GM23338 (cell line): ENCODE results near the gene TOMM6.

Experiments used
- CREB1 ChIP-seq: fragments of 250-450 bp; sonication (Bioruptor Pico); IDR thresholded peaks from 2 replicates; pipeline ENCODE4 v1.5.0; 2020; ENCODE audit warnings: low read depth, mild to moderate bottlenecking, moderate library complexity
- CTCF ChIP-seq, 2 experiments: fragments of 200-600 bp in 1 of 2; sonication (generic) in 1 of 2; conservative IDR thresholded peaks; 2 replicates each; pipeline versions ENCODE4 v1.5.1 to v1.6.1; 2016 to 2017; ENCODE audit warnings: antibody characterized with exemption in 2 of 2, low read depth in 2 of 2, mild to moderate bottlenecking in 2 of 2, moderate library complexity in 1 of 2
- ETS1 ChIP-seq: IDR thresholded peaks from 2 replicates; pipeline ENCODE4 v1.6.1; 2016; ENCODE audit warnings: antibody characterized with exemption
- EZH2 ChIP-seq: fragments of 200-600 bp; sonication (generic); IDR thresholded peaks from one replicate; pipeline ENCODE4 v1.8.0; 2017; ENCODE audit warnings: antibody characterized with exemption, mild to moderate bottlenecking, low read depth; ENCODE audit not compliant: unreplicated experiment
- EZH2phosphoT487 ChIP-seq: fragments of 200-600 bp; sonication (generic); IDR thresholded peaks from one replicate; pipeline ENCODE4 v1.8.1; 2018; ENCODE audit warnings: antibody characterized with exemption; ENCODE audit not compliant: unreplicated experiment
- JUNB ChIP-seq: IDR thresholded peaks from one replicate; pipeline ENCODE4 v1.6.1; 2016; ENCODE audit warnings: antibody characterized with exemption; ENCODE audit not compliant: unreplicated experiment
- NANOG ChIP-seq: IDR thresholded peaks from 2 replicates; pipeline ENCODE4 v1.6.1; 2016; ENCODE audit warnings: antibody characterized with exemption, borderline replicate concordance
- POLR2AphosphoS5 ChIP-seq: IDR thresholded peaks from 2 replicates; pipeline ENCODE4 v1.6.1; 2016; ENCODE audit warnings: antibody characterized with exemption, low read depth
- ZNF331 ChIP-seq: fragments of 250-450 bp; sonication (Bioruptor Pico); IDR thresholded peaks from 2 replicates; pipeline ENCODE4 v1.5.0; 2020; ENCODE audit warnings: low read depth, mild to moderate bottlenecking, moderate library complexity
- TF ChIP-seq, protein P1 (sequence below): IDR thresholded peaks from one replicate; pipeline ENCODE4 v1.6.1; 2018; ENCODE audit warnings: antibody characterized with exemption; ENCODE audit not compliant: unreplicated experiment

DNA sequence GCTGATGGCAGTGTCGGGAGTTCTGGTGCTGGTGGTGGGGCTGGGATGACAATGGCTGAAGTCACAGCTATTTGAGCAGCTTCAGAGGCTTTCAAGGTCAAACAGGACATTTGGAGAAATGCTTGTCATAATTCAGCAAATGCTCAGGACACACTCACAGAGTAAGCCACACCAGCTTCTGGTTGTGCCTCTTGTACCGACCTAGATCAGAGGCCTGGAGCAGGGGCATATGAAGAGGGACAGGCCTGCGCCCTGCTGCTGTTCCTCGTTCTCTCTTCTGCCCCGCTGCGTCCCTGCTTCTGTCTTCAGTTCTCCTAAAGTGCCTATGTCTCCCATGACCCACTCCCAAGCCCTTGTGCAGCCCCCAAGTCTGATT lies 39.4 kb upstream of the TOMM6 start:
- no peak for TF ChIP-seq ETS1
- no peak for TF ChIP-seq POLR2AphosphoS5
- TF ChIP-seq CTCF (conservative IDR thresholded peaks at IDR 0.05; ENCODE audit: low read depth in 2 of 2), result no peak
- no peak for TF ChIP-seq JUNB
- TF ChIP-seq, protein P1, sequence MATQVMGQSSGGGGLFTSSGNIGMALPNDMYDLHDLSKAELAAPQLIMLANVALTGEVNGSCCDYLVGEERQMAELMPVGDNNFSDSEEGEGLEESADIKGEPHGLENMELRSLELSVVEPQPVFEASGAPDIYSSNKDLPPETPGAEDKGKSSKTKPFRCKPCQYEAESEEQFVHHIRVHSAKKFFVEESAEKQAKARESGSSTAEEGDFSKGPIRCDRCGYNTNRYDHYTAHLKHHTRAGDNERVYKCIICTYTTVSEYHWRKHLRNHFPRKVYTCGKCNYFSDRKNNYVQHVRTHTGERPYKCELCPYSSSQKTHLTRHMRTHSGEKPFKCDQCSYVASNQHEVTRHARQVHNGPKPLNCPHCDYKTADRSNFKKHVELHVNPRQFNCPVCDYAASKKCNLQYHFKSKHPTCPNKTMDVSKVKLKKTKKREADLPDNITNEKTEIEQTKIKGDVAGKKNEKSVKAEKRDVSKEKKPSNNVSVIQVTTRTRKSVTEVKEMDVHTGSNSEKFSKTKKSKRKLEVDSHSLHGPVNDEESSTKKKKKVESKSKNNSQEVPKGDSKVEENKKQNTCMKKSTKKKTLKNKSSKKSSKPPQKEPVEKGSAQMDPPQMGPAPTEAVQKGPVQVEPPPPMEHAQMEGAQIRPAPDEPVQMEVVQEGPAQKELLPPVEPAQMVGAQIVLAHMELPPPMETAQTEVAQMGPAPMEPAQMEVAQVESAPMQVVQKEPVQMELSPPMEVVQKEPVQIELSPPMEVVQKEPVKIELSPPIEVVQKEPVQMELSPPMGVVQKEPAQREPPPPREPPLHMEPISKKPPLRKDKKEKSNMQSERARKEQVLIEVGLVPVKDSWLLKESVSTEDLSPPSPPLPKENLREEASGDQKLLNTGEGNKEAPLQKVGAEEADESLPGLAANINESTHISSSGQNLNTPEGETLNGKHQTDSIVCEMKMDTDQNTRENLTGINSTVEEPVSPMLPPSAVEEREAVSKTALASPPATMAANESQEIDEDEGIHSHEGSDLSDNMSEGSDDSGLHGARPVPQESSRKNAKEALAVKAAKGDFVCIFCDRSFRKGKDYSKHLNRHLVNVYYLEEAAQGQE, result no peak
- no peak for TF ChIP-seq EZH2
- TF ChIP-seq NANOG, result no peak
- no peak for TF ChIP-seq CREB1
- TF ChIP-seq EZH2phosphoT487, result no peak
- no peak for TF ChIP-seq ZNF331 (CRISPR knock-in tag)
